ENCODE results near the gene HHATL.

HHATL gene

GRCh38 chr3:42697289-42698051 is 5.1 kb downstream of the HHATL start:
- no peak overlapping the region for H3K4me3 ChIP-seq
- TF ChIP-seq CTCF (IDR thresholded peaks at IDR 0.05), result no peak
- H3K27ac ChIP-seq, result no peak overlapping the region
- no peak for DNase-seq (ENCODE audit: low spot score)

- peak; percentile 62 for DNase-seq (ENCODE audit: low spot score)
- TF ChIP-seq CTCF (IDR thresholded peaks at IDR 0.05), result no peak
- Histone ChIP-seq H3K4me3 (no peak overlapping the region), H3K27ac (no peak overlapping the region)
Measured at GRCh38 chr3:42696356-42697288, 6.0 kb downstream of the HHATL start.

GRCh38 chr3:42694366-42694765 is 8.2 kb downstream of the HHATL start:
- DNase-seq (ENCODE audit: low spot score), result no peak
- Histone ChIP-seq H3K4me3 (no peak overlapping the region), H3K27ac (no peak overlapping the region)
- TF ChIP-seq CTCF (IDR thresholded peaks at IDR 0.05), result no peak

- Histone ChIP-seq H3K4me3 (no peak overlapping the region), H3K27ac (no peak overlapping the region)
- DNase-seq (ENCODE audit: low spot score), result no peak
- no peak for TF ChIP-seq CTCF (IDR thresholded peaks at IDR 0.05)
Measured at GRCh38 chr3:42693530-42693930, 9.1 kb downstream of the HHATL start.

- Histone ChIP-seq H3K27ac (no peak overlapping the region), H3K4me3 (no peak overlapping the region)
- no peak for DNase-seq (ENCODE audit: low spot score)
- no peak for TF ChIP-seq CTCF (IDR thresholded peaks at IDR 0.05)
Measured at GRCh38 chr3:42692667-42693529, 9.7 kb downstream of the HHATL start.

- no peak for TF ChIP-seq CTCF (IDR thresholded peaks at IDR 0.05)
- DNase-seq (ENCODE audit: low spot score), result no peak
Measured at GRCh38 chr3:42691816-42692666, 10.6 kb downstream of the HHATL start.

More at GRCh38 chr3:42691816-42692666, 10.6 kb downstream of the HHATL start:
- Histone ChIP-seq H3K27ac (no peak overlapping the region), H3K4me3 (no peak overlapping the region)

Data from coronary artery (tissue), 2 donors.